H1 (cell line): ENCODE results near the gene GRIN2C. TPM values are rescaled to one million over a fixed set of nuclear protein-coding genes. Genes with fewer than 3 reads are reported as not detected.

Experiments
- CTCF ChIA-PET: fragments of 300-600 bp; sonication (Branson Sonifier 250); formaldehyde crosslinking; loops from one replicate; lab custom pipeline; 2021; ENCODE audit not compliant: partially characterized antibody; lab: Charles Lee
- POLR2A ChIA-PET: fragments of 300-600 bp; sonication (Branson Sonifier 250); formaldehyde crosslinking; loops from one replicate; lab custom pipeline; 2021; ENCODE audit warnings: inconsistent platforms; ENCODE audit not compliant: partially characterized antibody; lab: Charles Lee
- DNase-seq, 2 experiments: peaks; one replicate each; pipeline versions ENCODE4 v3.0.0 to v3.0.0-alpha.2; 2010 to 2022; ENCODE audit warnings: low spot score in 2 of 2, low read depth in 1 of 2, mixed read lengths in 1 of 2
- FAIRE-seq: peaks from 2 replicates; lab custom pipeline; 2011; peaks lifted over from hg19 to GRCh38; lab: Jason Lieb, UNC
- H2AFZ ChIP-seq: 2 replicates; pipeline ENCODE4 v1.8.1; 2012; ENCODE audit warnings: low read length, inconsistent platforms
- H2AK5ac ChIP-seq: 2 replicates; pipeline ENCODE4 v1.6.1; 2013; ENCODE audit warnings: low read depth, low read length
- H2BK120ac ChIP-seq: replicated peaks from 2 replicates; pipeline ENCODE3; 2013; ENCODE audit warnings: low read depth, low read length, inconsistent platforms
- H2BK12ac ChIP-seq: 2 replicates; pipeline ENCODE4 v1.6.1; 2013; ENCODE audit warnings: low read depth, low read length
- H2BK15ac ChIP-seq: 2 replicates; pipeline ENCODE4 v1.6.1; 2013; ENCODE audit warnings: low read length
- H2BK20ac ChIP-seq: 2 replicates; pipeline ENCODE4 v1.6.1; 2013; ENCODE audit warnings: low read length
- H2BK5ac ChIP-seq: 2 replicates; pipeline ENCODE4 v1.6.1; 2013; ENCODE audit warnings: low read depth, low read length
- H3K14ac ChIP-seq: 2 replicates; pipeline ENCODE4 v1.6.1; 2013; ENCODE audit warnings: inconsistent platforms; ENCODE audit not compliant: insufficient read length
- H3K18ac ChIP-seq: 2 replicates; pipeline ENCODE4 v1.6.1; 2013; ENCODE audit warnings: low read length; ENCODE audit errors: extremely low read depth
- H3K23ac ChIP-seq: 2 replicates; pipeline ENCODE4 v1.6.1; 2013; ENCODE audit warnings: inconsistent platforms; ENCODE audit not compliant: insufficient read length
- H3K23me2 ChIP-seq: 2 replicates; pipeline ENCODE4 v1.6.1; 2013; ENCODE audit warnings: low read depth, low read length
- H3K27ac ChIP-seq: 2 replicates; pipeline ENCODE4 v1.6.1; 2011; ENCODE audit warnings: low read depth, low read length, inconsistent platforms
- H3K27me3 ChIP-seq, 4 experiments: replicated peaks in 1 of 4; 1 replicate in 1 of 4; 2 replicates in 3 of 4; pipeline versions ENCODE4 v1.6.1 to v1.8.1; 2011 to 2013; ENCODE audit warnings: low read length in 3 of 4, mild to moderate bottlenecking in 3 of 4, inconsistent platforms in 2 of 4, mixed read lengths in 2 of 4, moderate library complexity in 1 of 4; ENCODE audit not compliant: control insufficient read depth in 3 of 4, insufficient read depth in 3 of 4; ENCODE audit errors: extremely low read depth in 1 of 4
- H3K36me3 ChIP-seq, 4 experiments: 2 replicates each; pipeline versions ENCODE4 v1.6.1 to v1.8.1; 2011 to 2013; ENCODE audit warnings: mild to moderate bottlenecking in 4 of 4, low read length in 3 of 4, moderate library complexity in 2 of 4, control low read depth in 1 of 4, inconsistent platforms in 1 of 4; ENCODE audit not compliant: insufficient read depth in 4 of 4, control insufficient read depth in 2 of 4
- H3K4ac ChIP-seq: replicated peaks from 2 replicates; pipeline ENCODE3; 2013; ENCODE audit warnings: low read length, low read depth, mixed read lengths, inconsistent platforms; ENCODE audit not compliant: insufficient read length
- H3K4me1 ChIP-seq, 4 experiments: replicated peaks in 1 of 4; 1 replicate in 1 of 4; 2 replicates in 3 of 4; pipeline versions ENCODE4 v1.6.1 to v1.8.1; 2011 to 2013; ENCODE audit warnings: low read length in 3 of 4, inconsistent platforms in 2 of 4, mixed read lengths in 1 of 4; ENCODE audit not compliant: insufficient read depth in 4 of 4, control insufficient read depth in 3 of 4
- H3K4me2 ChIP-seq, 2 experiments: 2 replicates each; pipeline versions ENCODE4 v1.6.1 to v1.8.1; 2011 to 2013; ENCODE audit warnings: low read depth in 2 of 2, low read length in 2 of 2, control low read depth in 1 of 2, inconsistent platforms in 1 of 2, mild to moderate bottlenecking in 1 of 2; ENCODE audit not compliant: insufficient read depth in 1 of 2
- H3K4me3 ChIP-seq, 4 experiments: fragments of 200-600, 300-600 bp in 1 of 4; sonication (generic), shearing (Covaris generic), sonication (Bioruptor Twin) in 1 of 4; 2 replicates each; pipeline versions ENCODE4 v1.5.1 to v1.8.1; 2011 to 2016; ENCODE audit warnings: low read length in 4 of 4, low read depth in 3 of 4, control low read depth in 2 of 4, inconsistent platforms in 2 of 4, mild to moderate bottlenecking in 2 of 4, mixed read lengths in 1 of 4, moderate library complexity in 1 of 4; ENCODE audit not compliant: insufficient read depth in 2 of 4; ENCODE audit errors: extremely low read depth in 1 of 4
- H3K56ac ChIP-seq: replicated peaks from 2 replicates; pipeline ENCODE3; 2013; ENCODE audit warnings: low read depth, mild to moderate bottlenecking, mixed read lengths, low read length, inconsistent platforms; ENCODE audit not compliant: insufficient read length
- H3K79me1 ChIP-seq: 2 replicates; pipeline ENCODE4 v1.6.1; 2013; ENCODE audit warnings: low read depth, low read length, control low read depth
- H3K79me2 ChIP-seq, 2 experiments: 2 replicates each; pipeline versions ENCODE4 v1.6.1 to v1.8.1; 2012 to 2013; ENCODE audit warnings: low read length in 2 of 2, mild to moderate bottlenecking in 2 of 2, inconsistent platforms in 1 of 2; ENCODE audit not compliant: insufficient read depth in 2 of 2, control insufficient read depth in 1 of 2
- H3K9ac ChIP-seq, 4 experiments: replicated peaks in 1 of 4; 1 replicate in 1 of 4; 2 replicates in 3 of 4; pipeline versions ENCODE4 v1.6.1 to v1.8.1; 2011 to 2013; ENCODE audit warnings: low read depth in 3 of 4, low read length in 3 of 4, control low read depth in 2 of 4, mild to moderate bottlenecking in 2 of 4, moderate library complexity in 2 of 4, inconsistent platforms in 1 of 4; ENCODE audit errors: extremely low read depth in 1 of 4
- H3K9me3 ChIP-seq, 2 experiments: 2 replicates each; pipeline versions ENCODE4 v1.6.1 to v1.8.1; 2012 to 2013; ENCODE audit warnings: mild to moderate bottlenecking in 2 of 2, moderate library complexity in 2 of 2, control low read depth in 1 of 2, inconsistent platforms in 1 of 2, low read depth in 1 of 2, low read length in 1 of 2, mixed read lengths in 1 of 2; ENCODE audit not compliant: insufficient read depth in 2 of 2
- H4K20me1 ChIP-seq, 2 experiments: replicated peaks in 1 of 2; 2 replicates each; pipeline versions ENCODE3 to v1.8.1; 2011 to 2013; ENCODE audit warnings: inconsistent platforms in 2 of 2, low read length in 2 of 2, mild to moderate bottlenecking in 1 of 2; ENCODE audit not compliant: insufficient read depth in 2 of 2, control insufficient read depth in 1 of 2
- H4K5ac ChIP-seq: 2 replicates; pipeline ENCODE4 v1.6.1; 2013; ENCODE audit warnings: low read length, low read depth, mixed read lengths, inconsistent platforms; ENCODE audit not compliant: insufficient read length
- H4K8ac ChIP-seq: 2 replicates; pipeline ENCODE4 v1.8.0; 2013; ENCODE audit warnings: mild to moderate bottlenecking, moderate library complexity, low read length, inconsistent platforms; ENCODE audit not compliant: insufficient read depth; ENCODE audit errors: extremely low read depth
- H4K91ac ChIP-seq: replicated peaks from 2 replicates; pipeline ENCODE3; 2013; ENCODE audit warnings: low read length, mixed read lengths, inconsistent platforms; ENCODE audit not compliant: insufficient read length
- WGBS, 2 experiments: shearing (Covaris generic) in 1 of 2; methylation state at CpG; one replicate each; pipeline versions ENCODE4 v1.1.6 to v1.1.7; 2013 to 2015; ENCODE audit warnings: low lambda C conversion rate in 2 of 2, mixed read lengths in 2 of 2, inconsistent platforms in 1 of 2, low coverage in 1 of 2, missing lambda C conversion rate in 1 of 2; ENCODE audit not compliant: insufficient replicate concordance in 2 of 2, insufficient coverage in 1 of 2, insufficient read length in 1 of 2; ENCODE audit errors: extremely low coverage in 1 of 2, missing lambda C conversion rate in 1 of 2; 5-methylcytosine and 5-hydroxymethylcytosine counted together
- polyA plus RNA-seq, 7 experiments: library from polyadenylated mRNA; depleted of rRNA in 3 of 7; stranded (reverse) in 5 of 7; unstranded in 2 of 7; fragments of >200 nt in 5 of 7; fragments of 200-250 nt in 2 of 7; gene quantifications; 1 replicate in 5 of 7; 2 replicates in 1 of 7; 4 replicates in 1 of 7; pipeline versions ENCODE4 v1.2.1 to v1.2.3, GENCODE V29; 2011 to 2013; ENCODE audit warnings: missing spikeins in 2 of 7, mixed read lengths in 2 of 7
- total RNA-seq: library from RNA; stranded (reverse); fragmentation: NEBNext Ultra II Directional; extraction: Animal tissue kit (Norgen Biotek cat#: 25700); gene quantifications from 2 replicates; pipeline ENCODE4 v1.2.1, GENCODE V29; 2021

GRIN2C gene
- total and polyA plus RNA-seq, 2 of the 8 experiments (the other 6 are each of a cell fraction or from before 2014, with no cell fraction given), result 0.06 to 0.07 TPM

GRCh38 chr17:74903034-74903433 is 43.3 kb upstream of the GRIN2C start:
- Histone ChIP-seq H3K79me1 (no peaks in the 10 kb centered on the region), H3K4ac (no peak overlapping the region), H2BK15ac (no peak overlapping the region), H4K8ac (no peak overlapping the region), H3K4me1 (peaks cover 0 to 9% (median 5%) of the 10 kb centered on the region in 4 experiments; a peak in 5 of 7 replicates), H3K18ac (no peak overlapping the region), H3K9me3 (peaks cover 0 to 7% of the 10 kb centered on the region in 2 experiments; a peak in 1 of 4 replicates), H3K14ac (no peak overlapping the region), H2BK12ac (no peak overlapping the region), H3K79me2 (no peaks in the 10 kb centered on the region), H2AK5ac (no peak overlapping the region), H3K36me3 (no peaks in the 10 kb centered on the region), H3K23ac (no peak overlapping the region), H3K9ac (no peak overlapping the region), H3K27me3 (peaks cover 0 to 7% (median 2%) of the 10 kb centered on the region in 4 experiments; a peak in 4 of 7 replicates), H2BK120ac (no peak overlapping the region), H2AFZ (no peak overlapping the region), H3K23me2 (no peaks in the 10 kb centered on the region), H4K91ac (no peak overlapping the region), H2BK20ac (no peak overlapping the region), H3K4me3 (no peak overlapping the region), H3K4me2 (no peak overlapping the region), H3K56ac (no peak overlapping the region), H2BK5ac (no peak overlapping the region), H4K20me1 (no peaks in the 10 kb centered on the region), H3K27ac (no peak overlapping the region), H4K5ac (no peak overlapping the region)
- CTCF ChIA-PET, result interaction anchor here (1.2 to 1.8 kb wide), 5 partner anchors 10 to 38 kb away, joined by 3 to 8 read pairs (median 4); partner anchors contain the start of genes OTOP2 and USH1G
- POLR2A ChIA-PET, result no interaction called here
- DNase-seq, result no peak
- 84% methylated on average over 9 of the region's 9 CpGs; no CpG with 5 or more reads in 1 of the 2 experiments for WGBS, 2 experiments
- FAIRE-seq, result no peak
